Measurements from ENCODE around the gene GLE1. TPM values are rescaled to one million over a fixed set of nuclear protein-coding genes. Genes with fewer than 3 reads are reported as not detected.

Gene GLE1
- total and polyA plus RNA-seq, 2 donors (not counting 1 experiment from before 2014, with no cell fraction given) = 14.7 to 23.6 TPM

GRCh38 chr9:128521956-128522355 is 17.4 kb downstream of the GLE1 start:
- no peaks in the 10 kb centered on the region for H4K20me1 ChIP-seq (ENCODE audit: control insufficient read depth, extremely low read depth, insufficient read depth, low read length)
- no peaks in the 10 kb centered on the region for H3K27me3 ChIP-seq (ENCODE audit: control insufficient read depth, insufficient read depth, low read length)
- H3K4me3 ChIP-seq (replicated peaks in 1 of 4; ENCODE audit: control extremely low read depth in 1 of 4, insufficient read depth in 1 of 4, low read depth in 3 of 4, low read length in 4 of 4) = no peak overlapping the region
- H3K4me1 ChIP-seq (ENCODE audit: control insufficient read depth, extremely low read depth, insufficient read depth, low read length) = no peaks in the 10 kb centered on the region
- TF ChIP-seq CTCF (conservative IDR thresholded peaks at IDR 0.05 in 1 of 2, IDR thresholded peaks at IDR 0.05 in 1 of 2; ENCODE audit: low read depth in 1 of 2, low read length in 2 of 2) = no peak
- TF ChIP-seq EZH2 (IDR thresholded peaks at IDR 0.05; ENCODE audit: low read length, missing control alignments) = no peak
- H3K9me3 ChIP-seq (ENCODE audit: control insufficient read depth, insufficient read depth, low read depth, low read length) = no peaks in the 10 kb centered on the region
- no peak overlapping the region for H3K9ac ChIP-seq (ENCODE audit: insufficient read depth, low read length)
- H3K36me3 ChIP-seq (ENCODE audit: control insufficient read depth, insufficient read depth, low read length) = no peaks in the 10 kb centered on the region
- no peak overlapping the region for H3K27ac ChIP-seq (ENCODE audit: insufficient read depth, low read length)
- H3K4me2 ChIP-seq (ENCODE audit: extremely low read depth, insufficient read depth, low read length) = no peak overlapping the region
- DNase-seq (ENCODE audit: low read depth in 2 of 2) = peak in 1 of 2 donors; percentile 20
- no peak overlapping the region for H2AFZ ChIP-seq (ENCODE audit: low read length)
- no peaks in the 10 kb centered on the region for H3K79me2 ChIP-seq (ENCODE audit: control insufficient read depth, insufficient read depth, low read length)

DNA sequence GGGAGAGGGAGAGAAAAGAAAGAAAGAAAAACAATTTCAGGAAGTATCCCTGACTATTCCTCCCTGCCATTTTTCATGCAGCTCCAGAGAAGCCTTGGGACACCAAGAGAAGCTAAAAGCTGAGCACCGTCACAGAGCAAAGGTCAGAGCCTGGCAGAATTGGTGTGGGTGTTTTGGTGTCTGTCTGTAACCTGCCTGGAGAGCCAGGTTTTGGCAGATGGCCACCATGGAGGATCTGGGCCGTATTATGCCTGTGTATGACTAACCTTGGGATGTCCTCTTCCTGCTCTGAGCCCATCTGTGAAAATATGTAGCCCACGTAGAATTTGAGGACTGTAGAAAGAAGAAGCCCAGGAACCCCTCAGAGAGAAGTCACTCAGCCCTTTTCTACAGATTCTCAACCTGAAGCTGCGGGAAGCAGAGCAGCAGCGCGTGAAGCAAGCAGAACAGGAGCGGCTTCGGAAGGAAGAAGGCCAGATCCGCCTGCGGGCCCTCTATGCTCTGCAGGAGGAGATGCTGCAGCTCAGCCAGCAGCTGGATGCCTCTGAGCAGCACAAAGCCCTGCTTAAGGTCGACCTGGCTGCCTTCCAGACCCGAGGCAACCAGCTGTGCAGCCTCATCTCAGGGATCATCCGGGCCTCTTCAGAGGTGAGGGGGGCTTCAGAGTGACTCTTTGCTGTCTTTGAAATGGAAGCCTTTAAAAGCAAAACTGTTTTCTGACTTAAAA is 18.8 kb downstream of the GLE1 start:
- H3K9me3 ChIP-seq (ENCODE audit: control insufficient read depth, insufficient read depth, low read depth, low read length) = no peaks in the 10 kb centered on the region
- H4K20me1 ChIP-seq (ENCODE audit: control insufficient read depth, extremely low read depth, insufficient read depth, low read length) = no peaks in the 10 kb centered on the region
- H3K4me1 ChIP-seq (ENCODE audit: control insufficient read depth, extremely low read depth, insufficient read depth, low read length) = no peaks in the 10 kb centered on the region
- no peaks in the 10 kb centered on the region for H3K36me3 ChIP-seq (ENCODE audit: control insufficient read depth, insufficient read depth, low read length)
- H3K27me3 ChIP-seq (ENCODE audit: control insufficient read depth, insufficient read depth, low read length) = no peaks in the 10 kb centered on the region
- H3K27ac ChIP-seq (ENCODE audit: insufficient read depth, low read length) = no peak overlapping the region
- no peak overlapping the region for H3K9ac ChIP-seq (ENCODE audit: insufficient read depth, low read length)
- peak; percentile 55 to 65 for DNase-seq (ENCODE audit: low read depth in 2 of 2)
- no peaks in the 10 kb centered on the region for H3K79me2 ChIP-seq (ENCODE audit: control insufficient read depth, insufficient read depth, low read length)
- H3K4me3 ChIP-seq (replicated peaks in 1 of 4; ENCODE audit: control extremely low read depth in 1 of 4, insufficient read depth in 1 of 4, low read depth in 3 of 4, low read length in 4 of 4) = no peak overlapping the region
- peak overlapping the region; percentile 18 for H2AFZ ChIP-seq (ENCODE audit: low read length)
- TF ChIP-seq EZH2 (IDR thresholded peaks at IDR 0.05; ENCODE audit: low read length, missing control alignments) (no peak), CTCF (conservative IDR thresholded peaks at IDR 0.05 in 1 of 2, IDR thresholded peaks at IDR 0.05 in 1 of 2; ENCODE audit: low read depth in 1 of 2, low read length in 2 of 2) (no peak)
- H3K4me2 ChIP-seq (ENCODE audit: extremely low read depth, insufficient read depth, low read length) = no peak overlapping the region

GRCh38 chr9:128526720-128527119 is 22.2 kb downstream of the GLE1 start:
- H2AFZ ChIP-seq (ENCODE audit: low read length) = no peak overlapping the region
- H3K79me2 ChIP-seq (ENCODE audit: control insufficient read depth, insufficient read depth, low read length) = no peaks in the 10 kb centered on the region
- no peaks in the 10 kb centered on the region for H4K20me1 ChIP-seq (ENCODE audit: control insufficient read depth, extremely low read depth, insufficient read depth, low read length)
- H3K9ac ChIP-seq (ENCODE audit: insufficient read depth, low read length) = no peak overlapping the region
- H3K4me1 ChIP-seq (ENCODE audit: control insufficient read depth, extremely low read depth, insufficient read depth, low read length) = no peaks in the 10 kb centered on the region
- no peaks in the 10 kb centered on the region for H3K36me3 ChIP-seq (ENCODE audit: control insufficient read depth, insufficient read depth, low read length)
- no peak overlapping the region for H3K4me3 ChIP-seq (replicated peaks in 1 of 4; ENCODE audit: control extremely low read depth in 1 of 4, insufficient read depth in 1 of 4, low read depth in 3 of 4, low read length in 4 of 4)
- H3K4me2 ChIP-seq (ENCODE audit: extremely low read depth, insufficient read depth, low read length) = no peak overlapping the region
- TF ChIP-seq CTCF (conservative IDR thresholded peaks at IDR 0.05 in 1 of 2, IDR thresholded peaks at IDR 0.05 in 1 of 2; ENCODE audit: low read depth in 1 of 2, low read length in 2 of 2) (no peak), EZH2 (IDR thresholded peaks at IDR 0.05; ENCODE audit: low read length, missing control alignments) (no peak)
- H3K9me3 ChIP-seq (ENCODE audit: control insufficient read depth, insufficient read depth, low read depth, low read length) = no peaks in the 10 kb centered on the region
- no peaks in the 10 kb centered on the region for H3K27me3 ChIP-seq (ENCODE audit: control insufficient read depth, insufficient read depth, low read length)
- no peak for DNase-seq (ENCODE audit: low read depth in 2 of 2)
- H3K27ac ChIP-seq (ENCODE audit: insufficient read depth, low read length) = no peak overlapping the region
